GM12878 (cell line): Measurements from ENCODE around the gene ADAMTSL1.

ENCODE experiments used
- BCLAF1 ChIP-seq: fragments of 450-650 bp; IDR thresholded peaks from 2 replicates; pipeline ENCODE4 v1.6.1; 2017; ENCODE audit warnings: antibody characterized with exemption, mild to moderate bottlenecking, moderate library complexity
- CTCF ChIP-seq, 3 experiments: IDR thresholded peaks in 2 of 3; conservative IDR thresholded peaks in 1 of 3; 2 replicates each; pipeline ENCODE4 v1.5.1; 2011; ENCODE audit warnings: low read depth in 3 of 3, low read length in 3 of 3, mild to moderate bottlenecking in 3 of 3, control low read depth in 2 of 3, moderate library complexity in 2 of 3, inconsistent platforms in 1 of 3, mixed read lengths in 1 of 3; ENCODE audit not compliant: control insufficient read depth in 2 of 3, insufficient read depth in 1 of 3; ENCODE audit errors: extremely low read depth in 1 of 3
- EZH2 ChIP-seq: IDR thresholded peaks from 2 replicates; pipeline ENCODE4 v1.6.1; 2012; ENCODE audit warnings: low read depth, mild to moderate bottlenecking, control low read depth, inconsistent platforms, low read length, borderline replicate concordance; ENCODE audit not compliant: control insufficient read depth
- MAX ChIP-seq: IDR thresholded peaks from 2 replicates; pipeline ENCODE4 v1.6.1; 2012; ENCODE audit warnings: low read depth, low read length, improper control_type of control experiment
- MEF2A ChIP-seq: IDR thresholded peaks from 2 replicates; pipeline ENCODE4 v1.6.1; 2011; ENCODE audit warnings: low read depth, mild to moderate bottlenecking, low read length, moderate library complexity; ENCODE audit not compliant: insufficient read depth
- NFYA ChIP-seq: IDR thresholded peaks from 2 replicates; pipeline ENCODE4 v1.6.1; 2011; ENCODE audit warnings: low read depth, mild to moderate bottlenecking, low read length, improper control_type of control experiment, borderline replicate concordance
- NKRF ChIP-seq: fragments of 450-650 bp; conservative IDR thresholded peaks from 2 replicates; pipeline ENCODE4 v1.6.1; 2017; ENCODE audit warnings: mild to moderate bottlenecking, moderate library complexity
- POLR2A ChIP-seq: IDR thresholded peaks from 2 replicates; pipeline ENCODE4 v1.6.1; 2011; ENCODE audit warnings: low read depth, mild to moderate bottlenecking, low read length
- RFX5 ChIP-seq: IDR thresholded peaks from 2 replicates; pipeline ENCODE4 v1.6.1; 2011; ENCODE audit warnings: low read depth, low read length, improper control_type of control experiment
- YY1 ChIP-seq: IDR thresholded peaks from 2 replicates; pipeline ENCODE4 v1.6.1; 2011; ENCODE audit warnings: low read depth, mild to moderate bottlenecking, low read length

DNA sequence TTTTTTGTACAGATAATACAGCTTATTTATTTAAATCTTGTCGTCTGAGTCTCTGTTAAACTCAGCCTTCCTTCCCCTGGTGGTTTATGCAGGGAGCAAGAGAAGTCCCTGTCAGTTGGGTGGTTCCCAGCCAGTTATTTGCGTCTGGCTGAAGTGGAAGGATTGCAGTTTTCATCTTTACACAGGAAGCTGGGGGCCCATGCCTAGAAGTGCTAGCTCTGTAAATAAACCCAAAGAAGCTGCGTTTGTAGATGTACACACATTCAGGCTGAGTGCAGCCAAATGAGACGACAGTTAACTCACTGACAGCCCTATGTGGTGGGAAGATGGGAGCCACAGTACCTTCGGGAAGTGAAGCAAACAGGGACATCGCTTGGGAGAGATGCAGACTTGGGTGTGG, 437.0 kb downstream of the ADAMTSL1 start:
- no peak for TF ChIP-seq MEF2A
- no peak for TF ChIP-seq CTCF (IDR thresholded peaks at IDR 0.05 in 2 of 3, conservative IDR thresholded peaks at IDR 0.05 in 1 of 3; ENCODE audit: control insufficient read depth in 2 of 3, extremely low read depth in 1 of 3, insufficient read depth in 1 of 3, low read depth in 3 of 3, low read length in 3 of 3)
- TF ChIP-seq POLR2A = no peak
- TF ChIP-seq YY1 = no peak
- no peak for TF ChIP-seq MAX
- no peak for TF ChIP-seq NKRF
- no peak for TF ChIP-seq NFYA
- TF ChIP-seq EZH2 = no peak
- no peak for TF ChIP-seq BCLAF1
- TF ChIP-seq RFX5 = no peak
